Stimulated activated naive CD8-positive, alpha-beta T cell treated with anti-CD3 and anti-CD28 coated beads, Interleukin-15, Interleukin-2, amounts not matched to agents 100 ng/mL and 50 ng/mL, for 24 hours (primary cell): ENCODE data around the gene RNF208.

Source experiments
- H3K27ac Mint-ChIP-seq: one replicate; pipeline ENCODE4 v1.8.0; 2021; ENCODE audit warnings: mild to moderate bottlenecking, mixed read lengths
- H3K27me3 Mint-ChIP-seq: one replicate; pipeline ENCODE4 v1.8.0; 2021; ENCODE audit warnings: mixed read lengths
- H3K36me3 Mint-ChIP-seq: one replicate; pipeline ENCODE4 v1.8.0; 2021; ENCODE audit warnings: low read depth, mixed read lengths
- H3K4me1 Mint-ChIP-seq: one replicate; pipeline ENCODE4 v1.8.0; 2021; ENCODE audit warnings: low read depth, mixed read lengths
- H3K4me3 Mint-ChIP-seq: one replicate; pipeline ENCODE4 v1.8.0; 2021; ENCODE audit warnings: mild to moderate bottlenecking, mixed read lengths
- H3K9me3 Mint-ChIP-seq: one replicate; pipeline ENCODE4 v1.8.0; 2021; ENCODE audit warnings: mixed read lengths

RNF208 gene

GRCh38 chr9:137217276-137218211, 4.5 kb downstream of the RNF208 start:
- peaks cover 4% of the 10 kb centered on the region for H3K36me3 Mint-ChIP-seq
- H3K27ac Mint-ChIP-seq, result no peak overlapping the region
- no peaks in the 10 kb centered on the region for H3K27me3 Mint-ChIP-seq
- H3K4me1 Mint-ChIP-seq, result no peaks in the 10 kb centered on the region
- H3K4me3 Mint-ChIP-seq, result no peak overlapping the region
- H3K9me3 Mint-ChIP-seq, result no peaks in the 10 kb centered on the region

GRCh38 chr9:137216188-137216965, 5.7 kb downstream of the RNF208 start:
- H3K4me3 Mint-ChIP-seq, result no peak overlapping the region
- H3K36me3 Mint-ChIP-seq, result peaks cover 4% of the 10 kb centered on the region
- no peaks in the 10 kb centered on the region for H3K9me3 Mint-ChIP-seq
- no peaks in the 10 kb centered on the region for H3K4me1 Mint-ChIP-seq
- no peak overlapping the region for H3K27ac Mint-ChIP-seq
- H3K27me3 Mint-ChIP-seq, result no peaks in the 10 kb centered on the region

- no peaks in the 10 kb centered on the region for H3K9me3 Mint-ChIP-seq
- H3K36me3 Mint-ChIP-seq, result peaks cover 4% of the 10 kb centered on the region
- no peaks in the 10 kb centered on the region for H3K27me3 Mint-ChIP-seq
- no peak overlapping the region for H3K4me3 Mint-ChIP-seq
- no peaks in the 10 kb centered on the region for H3K4me1 Mint-ChIP-seq
- no peak overlapping the region for H3K27ac Mint-ChIP-seq
Measured at GRCh38 chr9:137215196-137215986, 6.6 kb downstream of the RNF208 start.

- peaks cover 4% of the 10 kb centered on the region for H3K36me3 Mint-ChIP-seq
- no peaks in the 10 kb centered on the region for H3K4me1 Mint-ChIP-seq
- H3K27me3 Mint-ChIP-seq, result no peaks in the 10 kb centered on the region
- H3K9me3 Mint-ChIP-seq, result no peaks in the 10 kb centered on the region
- H3K27ac Mint-ChIP-seq, result no peak overlapping the region
- no peak overlapping the region for H3K4me3 Mint-ChIP-seq
Measured at GRCh38 chr9:137214620-137215019, 7.4 kb downstream of the RNF208 start.

GRCh38 chr9:137213160-137214060, 8.6 kb downstream of the RNF208 start:
- Mint-ChIP-seq H3K27ac (no peak overlapping the region), H3K36me3 (peaks cover 13% of the 10 kb centered on the region), H3K4me3 (no peak overlapping the region), H3K9me3 (no peaks in the 10 kb centered on the region), H3K4me1 (no peaks in the 10 kb centered on the region), H3K27me3 (no peaks in the 10 kb centered on the region)

- Mint-ChIP-seq H3K4me3 (no peak overlapping the region), H3K9me3 (no peaks in the 10 kb centered on the region), H3K27me3 (no peaks in the 10 kb centered on the region), H3K27ac (no peak overlapping the region), H3K36me3 (peaks cover 17% of the 10 kb centered on the region), H3K4me1 (peaks cover 2% of the 10 kb centered on the region)
Measured at GRCh38 chr9:137212520-137212919, 9.5 kb downstream of the RNF208 start.

GRCh38 chr9:137211532-137211931, 10.5 kb downstream of the RNF208 start:
- H3K27me3 Mint-ChIP-seq, result no peaks in the 10 kb centered on the region
- no peak overlapping the region for H3K27ac Mint-ChIP-seq
- H3K36me3 Mint-ChIP-seq, result peaks cover 27% of the 10 kb centered on the region
- peaks cover 12% of the 10 kb centered on the region for H3K4me1 Mint-ChIP-seq
- H3K4me3 Mint-ChIP-seq, result no peak overlapping the region
- no peaks in the 10 kb centered on the region for H3K9me3 Mint-ChIP-seq

- peak overlapping the region; percentile 93 for H3K4me3 Mint-ChIP-seq
- no peaks in the 10 kb centered on the region for H3K9me3 Mint-ChIP-seq
- peaks cover 26% of the 10 kb centered on the region for H3K36me3 Mint-ChIP-seq
- H3K27me3 Mint-ChIP-seq, result no peaks in the 10 kb centered on the region
- H3K27ac Mint-ChIP-seq, result peak overlapping the region; percentile 93
- peaks cover 44% of the 10 kb centered on the region for H3K4me1 Mint-ChIP-seq
Measured at GRCh38 chr9:137206602-137207001, 15.4 kb downstream of the RNF208 start.

- peaks cover 26% of the 10 kb centered on the region for H3K36me3 Mint-ChIP-seq
- peaks cover 48% of the 10 kb centered on the region for H3K4me1 Mint-ChIP-seq
Measured at GRCh38 chr9:137205126-137206069, 16.6 kb downstream of the RNF208 start, which contains the start of the genes NDOR1 and TMEM203. Gene NDOR1, plus strand, starts transcription at chr9:137205700. Its CDS starts 78 bp downstream, at chr9:137205778. Gene TMEM203, minus strand, starts transcription at chr9:137205648. Its CDS starts 234 bp downstream, at chr9:137205414.

GRCh38 chr9:137204731-137205125, 17.3 kb downstream of the RNF208 start:
- H3K27ac Mint-ChIP-seq, result peak overlapping the region; percentile 94
- peak overlapping the region; percentile 93 for H3K4me3 Mint-ChIP-seq
- H3K36me3 Mint-ChIP-seq, result peaks cover 26% of the 10 kb centered on the region
- H3K4me1 Mint-ChIP-seq, result peaks cover 48% of the 10 kb centered on the region
- H3K27me3 Mint-ChIP-seq, result no peaks in the 10 kb centered on the region
- no peaks in the 10 kb centered on the region for H3K9me3 Mint-ChIP-seq

More at GRCh38 chr9:137205126-137206069, 16.6 kb downstream of the RNF208 start, which contains the start of the genes NDOR1 and TMEM203:
- Mint-ChIP-seq H3K9me3 (no peaks in the 10 kb centered on the region), H3K27me3 (no peaks in the 10 kb centered on the region), H3K27ac (peak within 1 kb of the TSS; percentile 94), H3K4me3 (peak within 1 kb of the TSS; percentile 93)

- no peak overlapping the region for H3K4me3 Mint-ChIP-seq
- H3K27ac Mint-ChIP-seq, result no peak overlapping the region
- H3K36me3 Mint-ChIP-seq, result peaks cover 16% of the 10 kb centered on the region
- H3K9me3 Mint-ChIP-seq, result no peaks in the 10 kb centered on the region
- no peaks in the 10 kb centered on the region for H3K27me3 Mint-ChIP-seq
- H3K4me1 Mint-ChIP-seq, result peaks cover 55% of the 10 kb centered on the region
Measured at GRCh38 chr9:137202966-137203365, 19.1 kb downstream of the RNF208 start.

GRCh38 chr9:137201205-137201868, 20.7 kb downstream of the RNF208 start:
- H3K4me1 Mint-ChIP-seq, result peaks cover 41% of the 10 kb centered on the region
- H3K9me3 Mint-ChIP-seq, result no peaks in the 10 kb centered on the region
- H3K27ac Mint-ChIP-seq, result peak overlapping the region; percentile 63
- peaks cover 1% of the 10 kb centered on the region for H3K36me3 Mint-ChIP-seq
- H3K27me3 Mint-ChIP-seq, result no peaks in the 10 kb centered on the region
- H3K4me3 Mint-ChIP-seq, result peak overlapping the region; percentile 84
